HepG2 (cell line): ENCODE measurements around the gene RREB1. TPM values are rescaled to one million over a fixed set of nuclear protein-coding genes. Genes with fewer than 3 reads are reported as not detected.

Experiments
- E2F2 ChIP-seq: sonication (generic); formaldehyde crosslinking; IDR thresholded peaks from 2 replicates; pipeline ENCODE4 v1.4.0; 2020; ENCODE audit warnings: missing genetic modification reagents, borderline replicate concordance
- FOXA3 ChIP-seq: IDR thresholded peaks from 2 replicates; pipeline ENCODE4 v1.6.1; 2016; ENCODE audit warnings: missing genetic modification reagents, missing compliant biosample characterization
- GATAD1 ChIP-seq: IDR thresholded peaks from 2 replicates; pipeline ENCODE4 v1.6.1; 2016; ENCODE audit warnings: missing genetic modification reagents, missing compliant biosample characterization
- HMG20B ChIP-seq: conservative IDR thresholded peaks from 2 replicates; pipeline ENCODE4 v1.6.1; 2016; ENCODE audit warnings: missing genetic modification reagents, missing compliant biosample characterization
- LCORL ChIP-seq, 2 experiments: fragments of 450-650 bp in 1 of 2; sonication (generic) in 1 of 2; formaldehyde crosslinking in 1 of 2; IDR thresholded peaks; 2 replicates each; pipeline versions ENCODE4 v1.5.0 to v1.6.1; 2017 to 2020; ENCODE audit warnings: antibody characterized with exemption in 1 of 2, missing genetic modification reagents in 1 of 2
- MXD1 ChIP-seq: sonication (generic); formaldehyde crosslinking; IDR thresholded peaks from 2 replicates; pipeline ENCODE4 v1.4.0; 2020; ENCODE audit warnings: mild to moderate bottlenecking, missing genetic modification reagents
- RARA ChIP-seq: IDR thresholded peaks from 2 replicates; pipeline ENCODE4 v1.6.1; 2016; ENCODE audit warnings: missing genetic modification reagents, missing compliant biosample characterization
- SOX6 ChIP-seq, 2 experiments: fragments of 450-650 bp in 1 of 2; sonication (generic) in 1 of 2; formaldehyde crosslinking in 1 of 2; IDR thresholded peaks; 2 replicates each; pipeline versions ENCODE4 v1.4.0 to v1.6.1; 2017 to 2020; ENCODE audit warnings: antibody characterized with exemption in 1 of 2, mild to moderate bottlenecking in 1 of 2, missing genetic modification reagents in 1 of 2
- TCF7L2 ChIP-seq: IDR thresholded peaks from 2 replicates; pipeline ENCODE4 v1.6.1; 2011; ENCODE audit warnings: mild to moderate bottlenecking, low read depth, low read length, moderate library complexity
- TOPORS ChIP-seq: sonication (generic); formaldehyde crosslinking; IDR thresholded peaks from 2 replicates; pipeline ENCODE4 v1.8.0; 2023; ENCODE audit warnings: mild to moderate bottlenecking, missing genetic modification reagents
- ZBTB34 ChIP-seq: sonication (generic); formaldehyde crosslinking; IDR thresholded peaks from 2 replicates; pipeline ENCODE4 v1.8.0; 2022; ENCODE audit warnings: mild to moderate bottlenecking, missing genetic modification reagents
- ZBTB7B ChIP-seq: sonication (generic); formaldehyde crosslinking; IDR thresholded peaks from 2 replicates; pipeline ENCODE4 v1.4.0; 2020; ENCODE audit warnings: missing genetic modification reagents
- ZNF235 ChIP-seq: sonication (generic); formaldehyde crosslinking; IDR thresholded peaks from 2 replicates; pipeline ENCODE4 v1.8.1; 2023; ENCODE audit warnings: mild to moderate bottlenecking, missing genetic modification reagents, borderline replicate concordance
- ZNF292 ChIP-seq: sonication (generic); formaldehyde crosslinking; IDR thresholded peaks from 2 replicates; pipeline ENCODE4 v1.8.1; 2022; ENCODE audit warnings: mild to moderate bottlenecking, low read depth, missing genetic modification reagents, borderline replicate concordance
- ZNF317 ChIP-seq: sonication (generic); formaldehyde crosslinking; IDR thresholded peaks from 2 replicates; pipeline ENCODE4 v1.5.0; 2020; ENCODE audit warnings: mild to moderate bottlenecking, missing genetic modification reagents
- ZNF318 ChIP-seq: sonication (generic); formaldehyde crosslinking; IDR thresholded peaks from 2 replicates; pipeline ENCODE4 v1.4.0; 2020; ENCODE audit warnings: mild to moderate bottlenecking, missing genetic modification reagents
- polyA plus RNA-seq, 8 experiments: library from polyadenylated mRNA; depleted of rRNA in 3 of 8; stranded (reverse) in 7 of 8; unstranded in 1 of 8; fragments of >200 nt; fragmentation: Illumina TruSeq in 4 of 8; extraction: Trizol in 4 of 8; gene quantifications; 2 replicates each; pipeline versions ENCODE4 v1.2.1 to v1.2.3, GENCODE V29; 2011 to 2016; ENCODE audit warnings: low read depth in 4 of 8, missing spikeins in 1 of 8, mixed read lengths in 1 of 8; ENCODE audit not compliant: insufficient read depth in 1 of 8
- total RNA-seq, 5 experiments: library from RNA; depleted of rRNA; stranded (reverse); fragments of >200 nt; fragmentation: Illumina TruSeq; extraction: Trizol; gene quantifications; 2 replicates each; pipeline ENCODE4 v1.2.3, GENCODE V29; 2016; ENCODE audit warnings: low read depth in 1 of 5

Gene RREB1
- total and polyA plus RNA-seq, 2 of the 13 experiments (the other 11 are each of a cell fraction or from before 2014, with no cell fraction given), result 6.1 to 23.2 TPM

- peak; percentile 61; the same call in 1 of the 2 replicates for TF ChIP-seq ZBTB7B (CRISPR knock-in tag)
- TF ChIP-seq TOPORS (CRISPR knock-in tag), result 0 out of 2 replicates have a peak, but pooled peaks have one; percentile 64
- TF ChIP-seq LCORL (IDR thresholded peaks at IDR 0.05), result no peak
- TF ChIP-seq LCORL (CRISPR knock-in tag; IDR thresholded peaks at IDR 0.05), result peak; percentile 83
- no peak for TF ChIP-seq HMG20B (CRISPR knock-in tag)
- TF ChIP-seq MXD1 (CRISPR knock-in tag), result 0 out of 2 replicates have a peak, but pooled peaks have one; percentile 39
- peak; percentile 51; the same call in 1 of the 2 replicates for TF ChIP-seq FOXA3 (CRISPR knock-in tag)
- TF ChIP-seq ZBTB34 (CRISPR knock-in tag), result 0 out of 2 replicates have a peak, but pooled peaks have one; percentile 18
- TF ChIP-seq RARA, result peak; percentile 79
- TF ChIP-seq ZNF318 (CRISPR knock-in tag), result no peak
- peak; percentile 47; the same call in 1 of the 2 replicates for TF ChIP-seq ZNF235 (CRISPR knock-in tag)
- peak; percentile 22; the same call in 1 of the 2 replicates for TF ChIP-seq ZNF292
- TF ChIP-seq SOX6 (IDR thresholded peaks at IDR 0.05), result no peak
- TF ChIP-seq SOX6 (CRISPR knock-in tag; IDR thresholded peaks at IDR 0.05), result peak; percentile 68
- TF ChIP-seq E2F2 (CRISPR knock-in tag), result no peak
- peak; percentile 68; the same call in 1 of the 2 replicates for TF ChIP-seq ZNF317 (CRISPR knock-in tag)
- no peak for TF ChIP-seq GATAD1
- no peak for TF ChIP-seq TCF7L2
Observed at GRCh38 chr6:7200598-7201443, 93.1 kb downstream of the RREB1 start (continued).
